ENCODE results near the gene SAE1.

DNA sequence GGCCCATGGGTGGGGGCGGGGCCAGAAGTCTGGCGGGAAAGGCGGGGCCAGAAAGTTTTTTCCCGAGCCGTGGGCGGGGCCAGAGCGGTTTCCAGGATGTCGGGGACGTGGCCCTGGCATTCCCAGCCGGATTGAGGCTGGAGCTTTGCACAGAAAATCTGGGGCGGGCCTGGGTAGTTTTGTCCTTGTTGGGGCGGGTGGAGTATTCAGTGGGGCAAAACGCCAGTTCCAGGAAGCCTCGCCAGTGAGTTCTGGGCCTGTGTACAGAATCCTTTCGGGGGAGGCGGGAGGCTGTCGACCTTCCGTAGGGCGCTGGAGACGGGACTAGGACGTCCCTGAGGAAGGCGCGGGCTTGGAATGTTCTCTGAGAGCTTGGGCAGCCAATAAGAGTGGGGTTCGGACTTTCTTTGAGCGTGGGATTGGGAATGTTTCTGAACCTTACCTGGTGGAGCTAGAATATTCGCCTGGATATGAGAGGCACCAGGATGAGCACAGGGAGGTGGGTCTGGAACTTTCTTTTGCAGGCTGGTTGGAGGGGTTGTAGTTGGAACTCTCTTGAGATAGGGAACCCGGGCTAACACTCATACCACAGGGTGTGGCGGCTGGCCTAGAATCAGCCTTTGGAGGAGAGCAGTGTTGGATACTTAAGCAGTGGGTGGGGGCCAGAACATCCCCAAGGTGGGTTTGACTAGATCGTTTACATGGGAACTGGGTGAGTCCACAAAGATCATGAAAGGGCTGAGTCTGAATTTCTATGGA lies 127.0 kb downstream of the SAE1 start:
- TF ChIP-seq CTCF (IDR thresholded peaks at IDR 0.05; ENCODE audit: poor library complexity) (no peak), EZH2 (IDR thresholded peaks at IDR 0.05; ENCODE audit: borderline replicate concordance) (no peak)

Data from hepatocyte (in vitro differentiated cells).